Esophagus squamous epithelium (tissue), 5 donors: ENCODE data around the gene ABR. TPM values are rescaled to one million over a fixed set of nuclear protein-coding genes. Genes with fewer than 3 reads are reported as not detected.

Experiments used
- DNase-seq: peaks from one replicate; lab custom pipeline; 2025; lab: John Stamatoyannopoulos, UW
- H3K27ac ChIP-seq, 4 donors: fragments of 200-600 bp; sonication (generic); one replicate each; pipeline ENCODE4 v1.5.1; 2016 to 2019; ENCODE audit warnings: mild to moderate bottlenecking in 1 of 4
- H3K27me3 ChIP-seq, 4 donors: fragments of 200-600 bp; sonication (generic); 1 replicate in 3 of 4; 2 replicates in 1 of 4; pipeline versions ENCODE4 v1.5.1 to v1.6.0; 2017 to 2021; ENCODE audit warnings: antibody characterized with exemption in 1 of 4
- H3K36me3 ChIP-seq, 3 donors: fragments of 200-600 bp; sonication (generic); one replicate each; pipeline ENCODE4 v1.5.1; 2016 to 2019
- H3K4me1 ChIP-seq, 3 donors: fragments of 200-600 bp; sonication (generic); one replicate each; pipeline ENCODE4 v1.5.1; 2017 to 2019
- H3K4me3 ChIP-seq, 4 donors: fragments of 200-600 bp; sonication (generic); 1 replicate in 3 of 4; 2 replicates in 1 of 4; pipeline ENCODE4 v1.5.1; 2016 to 2019; ENCODE audit warnings: mild to moderate bottlenecking in 2 of 4, moderate library complexity in 1 of 4
- H3K9me3 ChIP-seq, 3 donors: fragments of 200-600 bp; sonication (generic); one replicate each; pipeline ENCODE4 v1.5.1; 2016 to 2019
- POLR2A ChIP-seq, 4 donors: fragments of 450-650 bp; IDR thresholded peaks; one replicate each; pipeline ENCODE4 v1.6.1; 2017; ENCODE audit warnings: antibody characterized with exemption in 4 of 4, mild to moderate bottlenecking in 4 of 4, moderate library complexity in 3 of 4
- WGBS, 2 donors: methylation state at CpG; one replicate each; pipeline ENCODE4 v1.1.5; 2018; 5-methylcytosine and 5-hydroxymethylcytosine counted together
- intact Hi-C: fragments of 100-400 bp; cut with DNase I; formaldehyde crosslinking; loops from one replicate; pipeline ENCODE4 v1.15.0; 2022
- total RNA-seq, 4 donors: library from RNA; depleted of rRNA; stranded (reverse); fragments of >200 nt; gene quantifications; one replicate each; pipeline ENCODE4 v1.1.0, GENCODE V29; 2016
- TF ChIP-seq, protein P1 (sequence below), 6 experiments: fragments of 450-650 bp in 4 of 6; fragments of 200-600 bp in 2 of 6; sonication (generic) in 2 of 6; IDR thresholded peaks; one replicate each; pipeline ENCODE4 v1.5.1; 2016 to 2019; ENCODE audit warnings: antibody characterized with exemption in 6 of 6, mild to moderate bottlenecking in 4 of 6, moderate library complexity in 4 of 6
- donor health status: DM: yes; HTN: yes; CAD: no.

Gene ABR
- total RNA-seq, 4 donors from 2014 or later: 62.1 to 248 (median 75.5) TPM

GRCh38 chr17:1221209-1221608, 41.4 kb upstream of the ABR start:
- no peak overlapping the region for H3K4me3 ChIP-seq
- TF ChIP-seq POLR2A (IDR thresholded peaks at IDR 0.05): no peak
- TF ChIP-seq, protein P1, sequence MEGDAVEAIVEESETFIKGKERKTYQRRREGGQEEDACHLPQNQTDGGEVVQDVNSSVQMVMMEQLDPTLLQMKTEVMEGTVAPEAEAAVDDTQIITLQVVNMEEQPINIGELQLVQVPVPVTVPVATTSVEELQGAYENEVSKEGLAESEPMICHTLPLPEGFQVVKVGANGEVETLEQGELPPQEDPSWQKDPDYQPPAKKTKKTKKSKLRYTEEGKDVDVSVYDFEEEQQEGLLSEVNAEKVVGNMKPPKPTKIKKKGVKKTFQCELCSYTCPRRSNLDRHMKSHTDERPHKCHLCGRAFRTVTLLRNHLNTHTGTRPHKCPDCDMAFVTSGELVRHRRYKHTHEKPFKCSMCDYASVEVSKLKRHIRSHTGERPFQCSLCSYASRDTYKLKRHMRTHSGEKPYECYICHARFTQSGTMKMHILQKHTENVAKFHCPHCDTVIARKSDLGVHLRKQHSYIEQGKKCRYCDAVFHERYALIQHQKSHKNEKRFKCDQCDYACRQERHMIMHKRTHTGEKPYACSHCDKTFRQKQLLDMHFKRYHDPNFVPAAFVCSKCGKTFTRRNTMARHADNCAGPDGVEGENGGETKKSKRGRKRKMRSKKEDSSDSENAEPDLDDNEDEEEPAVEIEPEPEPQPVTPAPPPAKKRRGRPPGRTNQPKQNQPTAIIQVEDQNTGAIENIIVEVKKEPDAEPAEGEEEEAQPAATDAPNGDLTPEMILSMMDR (IDR thresholded peaks at IDR 0.05): no peak
- no peak for DNase-seq
- H3K4me1 ChIP-seq: no peaks in the 10 kb centered on the region
- H3K9me3 ChIP-seq: no peaks in the 10 kb centered on the region
- 72 to 75% methylated on average over 7 of the region's 7 CpGs for WGBS, 2 donors
- intact Hi-C loops: no loop called here
- H3K36me3 ChIP-seq: no peaks in the 10 kb centered on the region
- H3K27me3 ChIP-seq: peaks cover 0 to 33% (median 0%) of the 10 kb centered on the region in 4 donors
- H3K27ac ChIP-seq: no peak overlapping the region

DNA sequence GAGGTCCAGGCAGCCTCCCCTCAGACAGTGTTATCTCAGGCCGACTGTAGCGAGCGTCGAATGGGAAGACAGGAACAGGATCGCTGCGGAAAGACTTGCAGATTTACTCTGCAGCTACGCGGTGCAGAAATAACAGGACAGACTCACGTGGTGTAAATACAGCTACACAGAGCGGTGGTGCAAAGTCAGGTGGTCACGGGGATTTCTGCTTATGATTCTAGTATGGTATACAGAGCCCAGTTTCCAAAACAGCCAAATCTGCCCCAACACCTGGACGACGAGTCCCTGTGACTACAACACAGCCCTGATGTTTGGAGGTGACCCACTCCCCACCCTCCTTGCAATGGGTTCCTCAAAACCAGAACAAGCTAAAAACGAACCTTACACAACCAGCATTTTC, 40.6 kb upstream of the ABR start:
- H3K4me3 ChIP-seq: no peak overlapping the region
- intact Hi-C loops: no loop called here
- H3K36me3 ChIP-seq: no peaks in the 10 kb centered on the region
- H3K27ac ChIP-seq: no peak overlapping the region
- H3K27me3 ChIP-seq: peaks cover 0 to 35% (median 0%) of the 10 kb centered on the region in 4 donors
- no peaks in the 10 kb centered on the region for H3K9me3 ChIP-seq
- no peak for DNase-seq
- TF ChIP-seq, protein P1 (IDR thresholded peaks at IDR 0.05): no peak
- TF ChIP-seq POLR2A (IDR thresholded peaks at IDR 0.05): no peak
- no peaks in the 10 kb centered on the region for H3K4me1 ChIP-seq
- 67 to 75% methylated on average over 14 of the region's 14 CpGs for WGBS, 2 donors

- Histone ChIP-seq H3K4me3 (no peak overlapping the region), H3K9me3 (no peaks in the 10 kb centered on the region), H3K4me1 (no peaks in the 10 kb centered on the region), H3K36me3 (no peaks in the 10 kb centered on the region), H3K27ac (no peak overlapping the region), H3K27me3 (peaks cover 0 to 37% (median 0%) of the 10 kb centered on the region in 4 donors)
- intact Hi-C loops: no loop called here
- 79 to 80% methylated on average over 11 to 12 of the region's 12 CpGs for WGBS, 2 donors
- TF ChIP-seq POLR2A (IDR thresholded peaks at IDR 0.05): no peak
- TF ChIP-seq, protein P1 (IDR thresholded peaks at IDR 0.05): no peak
- no peak for DNase-seq
Measured at GRCh38 chr17:1217089-1217385, 37.3 kb upstream of the ABR start.

DNA sequence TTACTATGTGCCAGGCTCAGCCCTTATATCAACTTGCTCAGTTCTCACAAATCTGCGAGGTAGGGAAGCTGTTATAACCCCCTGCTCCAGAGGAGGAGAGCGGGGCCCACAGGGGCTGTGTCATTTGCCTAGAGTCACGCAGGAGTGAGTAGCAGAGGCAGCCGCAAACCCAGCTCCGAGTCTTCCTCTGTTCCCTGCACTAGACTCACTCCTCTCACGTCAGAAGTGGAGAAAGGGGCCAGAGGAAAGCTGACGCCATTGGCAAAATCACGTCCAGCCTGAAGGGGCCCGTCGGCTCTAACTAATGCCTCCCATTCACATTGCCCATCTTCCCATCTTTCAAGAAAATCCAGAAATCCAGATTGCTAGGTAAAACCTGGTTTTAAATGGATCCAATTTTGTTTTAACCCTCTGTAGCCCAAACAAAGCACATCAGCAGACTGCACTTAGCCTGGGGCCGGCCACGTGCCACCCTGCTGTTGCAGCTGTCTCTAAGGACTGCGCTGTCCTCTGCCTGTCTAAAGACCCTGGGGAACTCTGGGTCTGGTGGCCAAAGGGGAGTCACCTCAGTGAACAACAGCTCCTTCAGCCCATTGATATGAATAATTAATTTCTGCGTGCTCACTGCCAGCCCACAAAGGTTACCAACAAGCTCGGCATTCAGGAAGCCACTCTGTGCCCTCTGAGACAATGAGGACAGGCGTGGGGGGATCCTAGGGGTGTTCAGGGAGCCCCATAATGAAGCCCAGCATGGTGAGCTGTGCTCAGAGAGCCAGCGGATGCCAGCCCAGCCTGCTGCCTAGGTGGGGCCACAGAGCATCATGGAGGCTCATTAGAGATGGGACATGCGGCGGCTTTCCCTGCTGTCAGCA, 36.7 kb upstream of the ABR start:
- Histone ChIP-seq H3K4me3 (no peak overlapping the region), H3K27me3 (peaks cover 0 to 40% (median 0%) of the 10 kb centered on the region in 4 donors), H3K27ac (no peak overlapping the region), H3K9me3 (no peaks in the 10 kb centered on the region), H3K4me1 (no peaks in the 10 kb centered on the region), H3K36me3 (no peaks in the 10 kb centered on the region)
- 61 to 67% methylated on average over 10 to 15 of the region's 19 CpGs for WGBS, 2 donors
- TF ChIP-seq POLR2A (IDR thresholded peaks at IDR 0.05): no peak
- TF ChIP-seq, protein P1 (IDR thresholded peaks at IDR 0.05): no peak
- intact Hi-C loops: no loop called here
- no peak for DNase-seq

- no peaks in the 10 kb centered on the region for H3K36me3 ChIP-seq
- intact Hi-C loops: no loop called here
- H3K4me1 ChIP-seq: no peaks in the 10 kb centered on the region
- 33 to 43% methylated on average over 3 to 4 of the region's 4 CpGs for WGBS, 2 donors
- no peaks in the 10 kb centered on the region for H3K9me3 ChIP-seq
- DNase-seq: no peak
- no peak overlapping the region for H3K27ac ChIP-seq
- H3K27me3 ChIP-seq: peaks cover 0 to 39% (median 0%) of the 10 kb centered on the region in 4 donors
- TF ChIP-seq POLR2A (IDR thresholded peaks at IDR 0.05): no peak
- TF ChIP-seq, protein P1 (IDR thresholded peaks at IDR 0.05): no peak
- H3K4me3 ChIP-seq: no peak overlapping the region
Measured at GRCh38 chr17:1212946-1213345, 33.2 kb upstream of the ABR start.
